NCI-H2227 treated with DMSO at 0.1 percent for 48 hours (cell line): ENCODE data around the gene CMIP.

Source experiments
- DNase-seq: peaks from one replicate; lab custom pipeline; 2025; lab: John Stamatoyannopoulos, UW

Gene CMIP

DNA sequence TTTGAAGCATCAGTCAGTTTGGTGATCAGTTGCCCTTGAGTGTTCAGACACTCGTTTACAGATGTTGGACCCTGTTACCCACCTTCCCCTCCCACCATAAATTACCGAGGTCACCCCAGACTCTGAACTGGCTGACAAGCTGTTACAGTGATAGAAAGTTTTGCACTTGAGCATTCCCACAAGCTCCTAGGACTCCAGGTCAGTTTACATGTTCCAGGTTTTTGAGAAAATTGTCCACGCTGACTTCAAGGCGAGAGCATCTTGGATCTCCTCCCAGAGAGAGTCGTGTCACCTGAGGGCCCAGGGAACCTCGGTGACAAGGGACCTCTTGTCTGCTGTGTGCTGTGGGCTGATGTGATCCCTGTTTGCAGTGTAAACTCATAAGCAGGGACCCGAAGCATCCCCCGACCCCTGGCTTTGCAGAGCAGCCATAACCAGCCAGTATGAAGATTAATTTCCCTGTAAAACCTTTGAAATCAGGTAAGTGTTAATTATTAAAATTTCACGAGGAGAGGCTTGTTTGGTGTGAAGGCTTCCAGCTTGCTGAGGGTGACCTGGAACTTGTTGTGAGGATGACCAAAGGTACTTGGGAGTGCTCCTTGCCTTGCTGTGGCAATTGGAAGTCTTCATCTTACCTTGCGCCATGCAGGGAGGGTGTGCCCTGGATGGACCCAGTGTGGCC, 91.2 kb downstream of the CMIP start:
- DNase-seq = no peak

DNA sequence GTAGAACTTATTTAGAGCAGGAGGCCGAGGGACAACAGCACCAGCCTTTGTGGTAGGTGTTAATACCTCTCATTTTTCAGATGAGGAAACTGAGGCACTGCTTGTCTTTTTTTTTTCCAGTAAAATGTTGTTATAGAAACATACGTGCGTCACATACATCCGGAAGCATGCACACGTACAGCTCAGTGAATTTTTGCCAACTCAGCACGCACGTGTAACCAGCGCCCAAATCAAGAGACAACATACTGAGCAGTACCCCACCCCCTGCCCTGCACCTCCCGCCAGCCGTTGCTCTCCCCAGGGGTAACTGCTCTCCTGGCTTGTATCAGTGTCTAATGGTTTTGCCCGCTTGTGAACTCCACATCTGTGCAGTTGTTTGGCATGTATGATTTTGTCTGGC, 92.0 kb downstream of the CMIP start:
- no peak for DNase-seq

GRCh38 chr16:81537721-81538561, 93.3 kb downstream of the CMIP start:
- DNase-seq = no peak

GRCh38 chr16:81539009-81539758, 94.6 kb downstream of the CMIP start:
- no peak for DNase-seq

GRCh38 chr16:81539759-81540472, 95.3 kb downstream of the CMIP start:
- no peak for DNase-seq

DNA sequence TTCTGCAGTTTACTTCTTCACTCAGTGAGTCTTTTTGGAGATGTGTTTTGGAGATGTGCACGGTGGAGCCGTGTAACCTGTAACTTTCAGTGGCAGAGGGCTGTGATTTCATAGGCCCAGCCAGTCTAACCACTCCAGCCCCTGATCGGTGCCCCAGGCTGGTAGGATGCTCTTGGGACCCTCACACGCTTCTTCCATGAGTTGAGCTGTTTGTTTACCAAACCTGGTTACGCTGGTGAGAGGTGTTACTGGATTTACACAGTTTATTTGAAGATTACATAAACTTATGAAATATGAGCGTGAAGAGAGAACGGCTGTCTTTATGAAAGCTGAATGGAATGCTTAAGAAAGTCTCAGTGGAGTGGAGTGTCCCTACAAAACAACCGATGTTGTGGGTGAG, 96.7 kb downstream of the CMIP start:
- no peak for DNase-seq

DNA sequence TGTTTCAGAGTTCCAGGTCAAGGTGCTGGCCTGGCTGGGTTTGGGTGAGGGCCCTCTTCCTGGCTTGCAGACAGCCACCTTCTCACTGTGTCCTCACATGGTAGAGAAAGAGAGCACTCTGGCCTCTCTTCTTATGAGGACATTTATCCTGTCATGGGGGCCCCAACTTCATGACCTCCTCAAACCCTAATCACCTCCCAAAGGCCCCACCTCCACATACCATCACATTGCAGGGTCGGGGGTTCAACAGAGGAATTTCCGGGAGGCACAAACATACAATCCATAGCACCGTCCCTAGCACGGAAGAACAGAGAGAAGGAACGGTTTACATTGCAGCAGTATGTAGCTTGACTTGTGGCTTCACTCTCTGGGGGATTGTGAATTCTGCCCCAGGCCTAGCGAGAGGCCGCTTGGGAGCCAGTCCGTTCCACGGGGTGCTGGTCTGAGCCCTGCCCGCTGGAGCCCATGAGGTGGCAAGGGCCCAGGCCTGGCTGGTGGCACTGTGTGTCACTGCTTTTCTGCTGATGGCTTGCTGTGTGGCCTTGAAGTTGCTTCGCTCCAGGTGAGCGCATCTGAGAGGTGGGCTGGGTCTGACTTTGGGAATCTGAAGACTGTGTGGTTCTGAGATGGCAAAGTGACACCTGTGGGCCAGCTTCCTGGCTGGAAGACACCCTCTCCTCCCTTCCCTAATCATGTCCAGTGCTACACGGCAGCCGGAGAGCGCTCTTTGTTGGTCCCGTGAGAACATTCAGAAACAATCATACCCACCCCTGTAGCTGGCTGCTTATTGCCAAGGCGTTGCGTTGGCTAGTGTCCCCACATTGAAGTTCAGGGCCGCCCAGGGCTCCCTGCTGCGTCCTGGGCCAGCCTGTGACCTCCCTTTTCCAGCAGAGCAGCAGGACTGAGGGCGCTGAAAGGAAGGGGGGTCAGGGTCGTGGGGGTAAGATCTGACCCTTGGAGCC, 98.3 kb downstream of the CMIP start:
- no peak for DNase-seq

DNA sequence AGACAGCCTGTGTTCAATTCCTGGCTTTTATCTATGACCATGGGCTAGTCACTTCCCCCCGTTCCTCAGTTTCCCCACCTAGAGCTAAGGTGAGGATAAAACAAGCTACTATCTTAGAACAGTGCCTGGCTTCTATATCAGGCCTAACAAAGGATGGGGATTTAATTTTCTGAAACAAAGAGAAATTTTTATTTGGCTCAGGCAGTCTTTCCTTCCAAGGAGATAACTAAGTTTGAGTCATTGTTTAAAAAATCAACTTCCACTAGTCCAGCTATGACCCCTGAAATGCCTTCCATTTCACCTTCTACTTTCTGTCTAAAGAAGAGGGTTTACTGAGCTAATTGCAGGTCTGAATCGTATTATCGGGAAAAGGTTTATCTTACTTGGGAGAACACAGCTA, 99.0 kb downstream of the CMIP start:
- no peak for DNase-seq

- DNase-seq = no peak
These were observed 99.7 kb downstream of the CMIP start for GRCh38 chr16:81544261-81544660.

GRCh38 chr16:81544700-81545271, 100.2 kb downstream of the CMIP start:
- no peak for DNase-seq

DNA sequence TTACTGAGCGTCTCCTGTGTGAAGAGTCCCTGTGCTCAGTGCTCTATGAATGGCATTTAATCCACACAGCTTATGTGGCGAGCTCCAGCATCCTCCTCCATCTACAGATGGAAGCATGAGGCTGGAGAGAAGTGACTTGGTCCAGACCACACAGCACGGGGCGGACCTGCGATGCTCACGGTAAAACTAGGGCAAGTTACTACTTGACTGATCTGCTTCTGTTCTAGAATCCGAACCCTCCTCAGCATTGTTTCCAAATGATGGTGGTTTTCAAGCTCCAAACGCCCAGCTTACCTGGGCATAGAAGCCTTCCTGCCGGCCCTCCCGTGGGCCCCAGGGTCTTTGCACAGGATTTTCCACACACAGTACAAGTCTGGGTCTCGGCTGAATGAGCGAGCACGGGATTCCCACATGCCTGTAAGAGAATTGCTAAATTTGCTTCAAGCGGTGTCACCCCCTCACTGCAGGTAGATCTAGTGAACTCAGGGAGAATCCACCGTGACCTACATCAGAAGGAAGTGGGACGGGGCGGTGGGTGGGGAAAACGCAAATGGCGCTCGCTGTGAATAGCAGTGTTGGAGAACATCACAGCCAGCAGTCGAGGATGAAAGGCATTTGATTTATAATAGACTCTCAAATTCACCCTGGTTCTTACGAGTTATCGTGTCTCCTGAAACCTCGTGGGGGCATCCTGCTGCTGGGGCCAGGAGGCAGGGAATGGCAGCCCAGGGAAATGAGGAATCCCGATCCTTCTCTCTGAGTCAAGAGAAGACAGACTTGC, 101.1 kb downstream of the CMIP start:
- DNase-seq = no peak

- no peak for DNase-seq
These were observed 102.2 kb downstream of the CMIP start for GRCh38 chr16:81546781-81547180.

GRCh38 chr16:81547194-81547938, 102.8 kb downstream of the CMIP start:
- DNase-seq = no peak

DNA sequence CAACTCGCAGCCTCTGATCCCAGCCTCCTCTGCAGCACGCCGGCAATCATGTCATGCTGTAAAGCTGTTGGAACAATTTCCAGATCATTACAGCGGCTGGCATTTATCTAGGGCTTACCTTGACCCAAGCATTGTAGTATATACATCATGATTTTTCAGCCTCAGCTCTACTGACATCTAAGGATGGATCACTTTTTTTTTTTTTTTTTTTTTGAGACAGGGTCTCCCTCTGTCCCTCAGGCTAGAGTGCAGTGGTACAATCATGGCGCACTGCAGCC, 103.3 kb downstream of the CMIP start:
- no peak for DNase-seq

DNA sequence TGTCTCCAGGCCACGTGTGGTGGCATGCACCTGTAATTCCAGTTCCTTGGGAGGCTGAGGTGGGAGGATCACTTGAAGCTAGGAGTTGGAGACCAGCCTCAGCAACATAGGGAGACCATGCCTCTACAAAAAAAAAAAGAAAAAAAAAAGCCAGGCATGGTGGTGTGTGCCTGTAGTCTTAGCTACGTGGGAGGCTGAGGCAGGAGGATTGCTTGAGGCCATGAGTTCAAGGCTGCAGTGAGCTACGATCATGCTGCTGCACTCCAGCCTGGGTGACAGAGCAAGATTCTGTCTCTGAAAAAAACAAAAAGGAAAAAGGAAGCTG, 103.9 kb downstream of the CMIP start:
- no peak for DNase-seq

GRCh38 chr16:81548876-81549546, 104.4 kb downstream of the CMIP start:
- DNase-seq = no peak

GRCh38 chr16:81549547-81550431, 105.2 kb downstream of the CMIP start:
- no peak for DNase-seq

DNA sequence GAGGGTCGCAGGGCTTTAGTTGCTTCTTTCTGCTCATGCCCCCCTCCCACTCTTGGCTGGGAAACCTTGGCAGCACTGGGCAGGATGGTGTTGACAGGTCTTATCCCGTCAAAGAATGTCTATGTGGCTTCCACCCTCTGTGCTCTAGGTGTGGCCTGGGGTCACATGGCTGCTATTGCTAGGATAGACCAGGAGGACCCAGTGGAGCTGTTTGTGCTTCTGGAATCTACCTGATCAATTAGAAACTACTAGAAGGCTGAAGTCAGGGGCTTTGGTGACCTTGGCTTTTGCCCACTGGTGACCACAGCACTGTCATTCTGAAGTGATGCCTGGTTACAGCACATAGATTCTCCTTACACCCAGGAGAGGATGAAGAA, 105.8 kb downstream of the CMIP start:
- DNase-seq = no peak
